IMR-90 (cell line): ENCODE measurements around the gene LGALSL. TPM values are rescaled to one million over a fixed set of nuclear protein-coding genes. Genes with fewer than 3 reads are reported as not detected.

ENCODE experiments used
- ATAC-seq: fragments of 200-7000 bp; cut with Tn5 transposase; 2 replicates; pipeline ENCODE4 v1.9.1; 2020; ENCODE audit warnings: low read depth, mild to moderate bottlenecking, moderate library complexity
- BruUV-seq: library from RNA; stranded (reverse); fragments of 400-500 nt; replicated peaks from 2 replicates; lab custom pipeline; 2021; lab: Mats Ljungman, UMichigan
- CTCF ChIA-PET: fragments of 300-600 bp; formaldehyde crosslinking; extraction: SDS; loops from one replicate; lab custom pipeline; 2021; ENCODE audit warnings: antibody characterized with exemption; lab: Yijun Ruan, JAX
- POLR2A ChIA-PET: fragments of 300-600 bp; sonication (Branson Sonifier 250); formaldehyde crosslinking; loops from one replicate; lab custom pipeline; 2022; ENCODE audit warnings: antibody characterized with exemption; ENCODE audit not compliant: unreplicated experiment; lab: Charles Lee
- DNase-seq: peaks from one replicate; pipeline ENCODE4 v3.0.0; 2013
- H2AFZ ChIP-seq: replicated peaks from 2 replicates; pipeline ENCODE3; 2013; ENCODE audit warnings: low read length, mild to moderate bottlenecking; ENCODE audit not compliant: poor library complexity
- H2AK5ac ChIP-seq: 2 replicates; pipeline ENCODE4 v1.6.1; 2013; ENCODE audit warnings: low read depth, low read length, inconsistent platforms
- H2AK9ac ChIP-seq: replicated peaks from 2 replicates; pipeline ENCODE3; 2013; ENCODE audit warnings: mild to moderate bottlenecking, low read depth, low read length, moderate library complexity; ENCODE audit not compliant: poor library complexity
- H2BK120ac ChIP-seq: 2 replicates; pipeline ENCODE4 v1.6.1; 2013; ENCODE audit warnings: low read depth, low read length, inconsistent platforms
- H2BK15ac ChIP-seq: 3 replicates; pipeline ENCODE4 v1.6.1; 2013; ENCODE audit warnings: low read depth, low read length, inconsistent platforms
- H2BK20ac ChIP-seq: 2 replicates; pipeline ENCODE4 v1.6.1; 2013; ENCODE audit warnings: low read depth, mild to moderate bottlenecking, inconsistent platforms, low read length, moderate library complexity
- H2BK5ac ChIP-seq: 2 replicates; pipeline ENCODE4 v1.6.1; 2013; ENCODE audit warnings: mild to moderate bottlenecking, low read depth, low read length, inconsistent platforms; ENCODE audit not compliant: poor library complexity, severe bottlenecking
- H3K14ac ChIP-seq: replicated peaks from 2 replicates; pipeline ENCODE4 v1.6.1; 2013; ENCODE audit warnings: low read depth, low read length, inconsistent platforms
- H3K18ac ChIP-seq: 2 replicates; pipeline ENCODE4 v1.6.1; 2013; ENCODE audit warnings: low read depth, low read length, control low read depth
- H3K23ac ChIP-seq: 2 replicates; pipeline ENCODE4 v1.6.1; 2013; ENCODE audit warnings: low read depth, low read length, inconsistent platforms
- H3K27ac ChIP-seq: 2 replicates; pipeline ENCODE4 v1.5.1; 2013; ENCODE audit warnings: mild to moderate bottlenecking, control low read depth, low read length; ENCODE audit not compliant: insufficient read depth
- H3K27me3 ChIP-seq: 2 replicates; pipeline ENCODE4 v1.6.1; 2013; ENCODE audit warnings: low read length; ENCODE audit not compliant: control insufficient read depth, insufficient read depth
- H3K36me3 ChIP-seq: 2 replicates; pipeline ENCODE4 v1.6.1; 2013; ENCODE audit warnings: low read length, mixed read lengths; ENCODE audit not compliant: control insufficient read depth, insufficient read depth
- H3K4ac ChIP-seq: 2 replicates; pipeline ENCODE4 v1.6.1; 2013; ENCODE audit warnings: low read depth, low read length, inconsistent platforms
- H3K4me1 ChIP-seq: 2 replicates; pipeline ENCODE4 v1.6.1; 2013; ENCODE audit warnings: low read length, mixed read lengths; ENCODE audit not compliant: control insufficient read depth, insufficient read depth
- H3K4me2 ChIP-seq: 2 replicates; pipeline ENCODE4 v1.6.1; 2013; ENCODE audit warnings: low read depth, mild to moderate bottlenecking, control low read depth, low read length, moderate library complexity
- H3K4me3 ChIP-seq: 2 replicates; pipeline ENCODE4 v1.5.1; 2013; ENCODE audit warnings: low read depth, mild to moderate bottlenecking, control low read depth, low read length, moderate library complexity; ENCODE audit not compliant: insufficient read depth
- H3K56ac ChIP-seq: 2 replicates; pipeline ENCODE4 v1.6.1; 2013; ENCODE audit warnings: low read length, inconsistent platforms; ENCODE audit not compliant: insufficient read depth; ENCODE audit errors: extremely low read depth
- H3K79me1 ChIP-seq, 2 experiments: 2 replicates each; pipeline ENCODE4 v1.6.1; 2013; ENCODE audit warnings: low read length in 2 of 2, inconsistent platforms in 1 of 2, low read depth in 1 of 2
- H3K9ac ChIP-seq: 2 replicates; pipeline ENCODE4 v1.6.1; 2013; ENCODE audit warnings: low read depth, low read length, control low read depth
- H3K9me1 ChIP-seq: 2 replicates; pipeline ENCODE4 v1.6.1; 2013; ENCODE audit warnings: low read length, inconsistent platforms; ENCODE audit not compliant: insufficient read depth
- H3K9me3 ChIP-seq: 2 replicates; pipeline ENCODE4 v1.6.1; 2013; ENCODE audit warnings: low read length; ENCODE audit not compliant: control insufficient read depth, insufficient read depth
- H4K20me1 ChIP-seq: 2 replicates; pipeline ENCODE4 v1.6.1; 2013; ENCODE audit warnings: low read length, inconsistent platforms; ENCODE audit not compliant: insufficient read depth
- H4K5ac ChIP-seq: 2 replicates; pipeline ENCODE4 v1.6.1; 2013; ENCODE audit warnings: mild to moderate bottlenecking, low read depth, low read length, control low read depth
- H4K8ac ChIP-seq, 2 experiments: 2 replicates each; pipeline ENCODE4 v1.6.1; 2013; ENCODE audit warnings: low read depth in 2 of 2, low read length in 2 of 2, control low read depth in 1 of 2, inconsistent platforms in 1 of 2
- H4K91ac ChIP-seq: 2 replicates; pipeline ENCODE4 v1.6.1; 2013; ENCODE audit warnings: low read depth, low read length, inconsistent platforms; ENCODE audit not compliant: insufficient read depth
- BHLHE40 ChIP-seq: fragments of 150-350 bp; IDR thresholded peaks from 2 replicates; pipeline ENCODE4 v1.6.1; 2016; ENCODE audit warnings: mild to moderate bottlenecking, low read depth, low read length
- CEBPB ChIP-seq: IDR thresholded peaks from 2 replicates; pipeline ENCODE4 v1.6.1; 2012; ENCODE audit warnings: low read depth, low read length, improper control_type of control experiment
- CHD1 ChIP-seq: IDR thresholded peaks from 2 replicates; pipeline ENCODE4 v1.6.1; 2012; ENCODE audit warnings: low read depth, low read length, improper control_type of control experiment
- CTCF ChIP-seq: conservative IDR thresholded peaks from 2 replicates; pipeline ENCODE4 v1.5.1; 2012; ENCODE audit warnings: mild to moderate bottlenecking, low read depth, low read length, improper control_type of control experiment
- ELK1 ChIP-seq: fragments of 150-350 bp; IDR thresholded peaks from 2 replicates; pipeline ENCODE4 v1.6.1; 2016; ENCODE audit warnings: low read depth, mild to moderate bottlenecking, low read length, moderate library complexity, borderline replicate concordance
- MAFK ChIP-seq: IDR thresholded peaks from 2 replicates; pipeline ENCODE4 v1.6.1; 2012; ENCODE audit warnings: low read depth, low read length, improper control_type of control experiment
- POLR2A ChIP-seq: IDR thresholded peaks from 2 replicates; pipeline ENCODE4 v1.6.1; 2012; ENCODE audit warnings: mild to moderate bottlenecking, low read depth, low read length
- RAD21 ChIP-seq: IDR thresholded peaks from 2 replicates; pipeline ENCODE4 v1.6.1; 2012; ENCODE audit warnings: low read length, improper control_type of control experiment
- RFX5 ChIP-seq: IDR thresholded peaks from 2 replicates; pipeline ENCODE4 v1.8.0; 2012; ENCODE audit warnings: low read depth, mild to moderate bottlenecking, low read length, moderate library complexity
- SMC3 ChIP-seq: fragments of 150-350 bp; IDR thresholded peaks from 2 replicates; pipeline ENCODE4 v1.6.1; 2016; ENCODE audit warnings: low read depth, mild to moderate bottlenecking, antibody characterized with exemption, low read length, moderate library complexity
- USF2 ChIP-seq: fragments of 150-350 bp; IDR thresholded peaks from 2 replicates; pipeline ENCODE4 v1.6.1; 2017; ENCODE audit warnings: mild to moderate bottlenecking, antibody characterized with exemption, low read length, low read depth
- WGBS, 2 experiments: methylation state at CpG; one replicate each; pipeline versions ENCODE4 v1.1.5 to v1.1.7; 2013; ENCODE audit warnings: missing lambda C conversion rate in 2 of 2; ENCODE audit not compliant: insufficient read length in 1 of 2; ENCODE audit errors: extremely low coverage in 2 of 2; 5-methylcytosine and 5-hydroxymethylcytosine counted together
- dilution Hi-C: fragments of 300-500 bp; cut with HindIII; formaldehyde crosslinking; loops from one replicate; pipeline ENCODE4 v1.14.3; 2018; ENCODE audit warnings: low sequenced_read_pairs; ENCODE audit not compliant: unreplicated experiment
- in situ Hi-C: fragments of 300-500 bp; cut with MboI; formaldehyde crosslinking; loops from 3 replicates; pipeline ENCODE4 v1.14.3; 2019; ENCODE audit warnings: low sequenced_read_pairs, inconsistent platforms, mixed read lengths
- intact Hi-C: fragments of 100-400 bp; cut with micrococcal nuclease; formaldehyde crosslinking; loops from 2 replicates; pipeline ENCODE4 v1.10.0; 2022
- polyA plus RNA-seq, 3 experiments: library from polyadenylated mRNA; depleted of rRNA; stranded (reverse); fragments of >200 nt; gene quantifications; 2 replicates each; pipeline ENCODE4 v1.2.3, GENCODE V29; 2012; ENCODE audit warnings: low replicate concordance in 1 of 3
- total RNA-seq: library from RNA; depleted of rRNA; stranded (reverse); fragments of >200 nt; gene quantifications from 2 replicates; pipeline ENCODE4 v1.2.3, GENCODE V29; 2012

LGALSL gene
- total and polyA plus RNA-seq, 2 of the 4 experiments (the other 2 are of a cell fraction): 0.86 to 2.9 TPM

DNA sequence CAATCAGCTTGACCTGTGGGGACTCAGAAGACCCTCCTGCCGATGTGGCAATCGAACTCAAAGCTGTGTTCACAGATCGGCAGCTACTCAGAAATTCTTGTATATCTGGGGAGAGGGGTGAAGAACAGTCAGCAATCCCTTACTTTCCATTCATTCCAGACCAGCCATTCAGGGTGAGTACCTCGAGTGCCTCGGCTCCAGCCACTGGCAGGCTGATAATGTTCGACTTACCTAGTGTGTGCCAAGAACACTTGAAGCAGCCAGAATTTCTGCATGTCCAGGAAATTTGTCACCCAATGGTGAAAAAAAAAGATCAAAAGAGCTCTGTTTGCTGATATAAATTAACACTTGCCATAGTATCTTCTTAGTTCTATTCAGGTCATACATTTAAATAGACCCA lies 2.3 kb downstream of the LGALSL start:
- peaks cover 2% of the 10 kb centered on the region; the same call in 1 of the 2 replicates for H3K4me1 ChIP-seq
- no CpG with 5 or more reads among the region's 6 CpGs for WGBS, 2 experiments
- H3K4ac ChIP-seq: no peak overlapping the region
- H2AK9ac ChIP-seq: no peak overlapping the region
- H4K91ac ChIP-seq: no peak overlapping the region
- no peak overlapping the region for H4K5ac ChIP-seq
- no peak overlapping the region for H2BK15ac ChIP-seq
- H2BK5ac ChIP-seq: no peak overlapping the region
- no peak overlapping the region for H3K4me3 ChIP-seq
- no peak overlapping the region for H2BK120ac ChIP-seq
- BruUV-seq: no TSS peak
- no peak overlapping the region for H2BK20ac ChIP-seq
- H3K9me1 ChIP-seq: no peaks in the 10 kb centered on the region
- H2AK5ac ChIP-seq: no peak overlapping the region
- H3K9me3 ChIP-seq: no peaks in the 10 kb centered on the region
- TF ChIP-seq CEBPB: no peak
- no peak for TF ChIP-seq SMC3
- TF ChIP-seq BHLHE40: no peak
- no peak for TF ChIP-seq RFX5
- TF ChIP-seq CTCF: no peak
- TF ChIP-seq MAFK: no peak
- TF ChIP-seq USF2: no peak
- TF ChIP-seq POLR2A: no peak
- TF ChIP-seq RAD21: no peak
- no peak for TF ChIP-seq ELK1
- TF ChIP-seq CHD1: no peak
- dilution Hi-C loops: no loop called here
- intact Hi-C loops: no loop called here
- H2AFZ ChIP-seq: no peak overlapping the region
- no peak overlapping the region for H3K9ac ChIP-seq
- H3K56ac ChIP-seq: no peak overlapping the region
- no peaks in the 10 kb centered on the region for H3K36me3 ChIP-seq
- DNase-seq: no peak
- H3K27ac ChIP-seq: no peak overlapping the region
- H3K27me3 ChIP-seq: peaks cover 11% of the 10 kb centered on the region
- in situ Hi-C loops: no loop called here
- ChIA-PET POLR2A (no interaction called here), CTCF (interaction anchor here (1.2 kb wide), 1 partner anchor 126 kb away, joined by 3 read pairs; no protein-coding TSS in a partner anchor)
- no peaks in the 10 kb centered on the region for H3K79me1 ChIP-seq
- ATAC-seq: no peak
- H3K14ac ChIP-seq: no peak overlapping the region
- H3K23ac ChIP-seq: no peak overlapping the region
- no peak overlapping the region for H3K18ac ChIP-seq
- H4K20me1 ChIP-seq: no peaks in the 10 kb centered on the region
- H3K4me2 ChIP-seq: no peak overlapping the region
- H4K8ac ChIP-seq: no peak overlapping the region
